GM19099 (cell line): Measurements from ENCODE around the gene RCAN1.

Experiments used
- POLR2A ChIP-seq: IDR thresholded peaks from 3 replicates; pipeline ENCODE4 v1.6.1; 2011; ENCODE audit warnings: low read depth; ENCODE audit not compliant: insufficient read length; ENCODE audit errors: extremely low read depth

Gene RCAN1

DNA sequence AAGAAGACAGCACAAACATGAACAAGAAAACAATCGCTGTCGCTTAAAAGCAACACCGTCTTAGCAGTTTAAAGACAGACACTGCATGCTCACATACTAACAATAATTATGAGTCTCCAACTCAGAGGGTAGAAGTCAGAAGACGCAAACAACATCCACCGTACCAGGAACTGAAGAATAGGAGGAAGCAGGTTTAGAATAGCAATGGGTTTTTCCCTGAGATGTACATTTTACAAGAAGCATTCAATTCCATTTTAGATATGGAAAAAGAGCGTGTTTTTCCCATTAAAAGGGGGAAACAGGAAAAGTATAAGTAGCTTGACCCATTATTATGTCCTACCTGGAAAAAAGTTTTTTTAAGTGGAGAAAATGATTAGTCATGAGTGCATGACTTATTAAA is 68.4 kb downstream of the RCAN1 start:
- no peak for TF ChIP-seq POLR2A

DNA sequence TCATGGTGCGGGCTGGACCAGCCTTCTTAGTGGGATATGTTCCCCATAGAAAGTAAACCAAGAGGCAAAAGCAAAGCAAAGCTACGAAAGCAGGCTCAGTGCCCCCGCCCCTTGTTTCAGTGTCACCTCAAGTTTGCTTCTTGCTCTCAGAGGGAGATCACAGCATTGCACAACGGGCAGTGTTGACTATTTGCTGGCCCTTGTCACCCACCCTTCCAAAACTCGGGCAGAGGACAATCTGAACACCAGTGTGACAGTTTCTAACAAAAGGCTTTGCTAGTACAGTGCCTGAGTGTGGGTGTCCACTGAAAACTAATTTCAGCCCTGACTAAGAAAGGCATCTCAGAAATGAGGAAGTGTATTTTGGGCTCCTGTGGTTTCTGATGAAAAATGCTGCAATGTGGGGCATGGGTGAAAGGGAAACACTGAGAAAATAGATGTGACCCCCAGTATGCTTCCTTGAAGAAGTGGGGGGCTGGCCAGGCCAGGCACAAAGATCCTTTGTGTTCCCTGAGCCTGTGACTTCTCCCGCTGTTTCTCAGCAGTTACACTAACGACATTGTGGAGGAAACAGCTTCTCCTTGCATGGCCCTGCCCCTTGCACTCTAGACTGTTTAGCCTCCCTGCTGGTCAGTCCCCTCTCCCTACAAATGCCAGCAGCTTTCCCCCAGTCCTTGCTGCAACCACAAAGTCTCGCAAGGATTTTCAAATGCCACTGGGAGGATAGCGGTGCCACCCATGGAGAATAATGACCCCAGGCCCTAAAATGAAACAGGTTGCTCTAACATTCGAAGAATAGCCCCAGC is 69.6 kb downstream of the RCAN1 start:
- no peak for TF ChIP-seq POLR2A

DNA sequence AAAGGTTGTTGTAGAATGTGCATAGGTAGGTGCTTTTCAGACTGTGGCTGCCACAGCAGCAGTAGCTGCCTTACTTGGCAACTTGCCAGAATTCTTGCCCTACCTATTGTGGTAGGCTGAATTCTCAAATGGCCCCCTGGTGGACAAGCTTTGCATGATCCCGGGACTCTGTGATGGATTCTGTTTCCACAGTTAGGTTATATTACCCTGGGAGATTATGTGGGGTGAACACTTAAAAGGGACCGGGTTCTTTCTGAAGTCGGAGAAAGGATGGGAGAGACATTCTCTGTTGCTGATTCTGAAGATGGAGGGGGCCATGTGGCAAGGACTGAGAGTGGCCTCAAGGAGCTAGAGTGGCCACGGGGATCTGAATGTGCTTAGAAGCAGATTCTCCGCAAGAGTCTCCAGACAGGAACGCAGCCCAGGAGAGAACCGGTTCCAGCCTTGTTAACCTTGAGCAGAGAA is 70.8 kb downstream of the RCAN1 start:
- no peak for TF ChIP-seq POLR2A

DNA sequence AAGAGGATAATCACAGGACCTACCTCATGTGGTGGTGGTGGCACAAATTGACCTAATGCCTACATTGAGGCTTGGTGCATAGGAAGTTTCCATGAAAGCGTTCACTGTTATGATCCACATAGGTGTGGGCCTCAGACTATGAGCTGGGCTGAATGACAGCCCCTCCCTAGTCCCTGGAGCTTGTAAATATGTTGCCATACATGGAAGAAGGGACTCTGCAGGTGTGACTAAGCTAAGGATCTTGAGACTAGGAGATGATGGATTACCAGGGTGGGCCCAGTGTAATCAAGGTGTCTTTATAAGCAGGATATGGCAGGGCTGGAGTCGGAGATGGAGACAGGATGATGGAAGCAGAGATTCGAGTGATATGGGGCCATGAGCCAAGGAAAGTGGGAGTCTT is 71.9 kb downstream of the RCAN1 start:
- TF ChIP-seq POLR2A = no peak

DNA sequence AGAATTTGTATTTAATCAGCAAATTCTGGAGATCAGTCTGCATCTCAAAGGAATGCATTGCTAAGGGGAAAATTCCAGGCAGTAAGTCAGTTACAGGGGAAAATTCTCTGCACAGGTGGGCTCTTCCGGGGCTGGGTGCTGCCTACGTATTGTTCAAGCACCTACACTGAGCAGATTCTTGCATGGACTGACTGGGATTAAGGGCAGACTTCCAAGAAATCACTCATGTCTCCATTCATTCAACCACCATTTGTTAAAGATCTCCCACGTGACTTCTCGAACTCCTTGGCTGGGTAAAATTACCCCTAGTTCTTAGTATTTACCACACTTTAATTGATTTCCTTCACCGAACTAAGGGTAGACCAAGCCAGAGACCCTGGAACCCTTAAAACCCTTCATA is 74.7 kb downstream of the RCAN1 start:
- TF ChIP-seq POLR2A = no peak

DNA sequence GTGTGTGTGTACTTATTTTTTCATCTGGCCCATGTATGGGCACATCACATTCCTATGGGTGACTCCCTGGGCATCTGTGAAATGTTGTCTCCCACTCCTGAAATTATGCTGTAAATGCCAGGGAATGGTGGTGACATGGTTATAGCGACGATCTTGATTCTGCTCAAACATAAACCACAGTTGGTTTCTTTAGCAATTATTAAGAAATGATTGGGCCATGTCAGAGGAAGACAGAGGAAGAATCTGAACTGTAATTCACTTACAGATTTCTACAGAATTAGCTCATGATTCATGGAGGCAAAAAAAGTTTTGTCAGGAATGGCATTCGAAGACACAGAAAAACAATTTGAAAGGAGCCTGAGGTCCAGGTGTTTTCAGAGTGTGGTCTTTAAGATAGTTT is 77.1 kb downstream of the RCAN1 start:
- TF ChIP-seq POLR2A = no peak

DNA sequence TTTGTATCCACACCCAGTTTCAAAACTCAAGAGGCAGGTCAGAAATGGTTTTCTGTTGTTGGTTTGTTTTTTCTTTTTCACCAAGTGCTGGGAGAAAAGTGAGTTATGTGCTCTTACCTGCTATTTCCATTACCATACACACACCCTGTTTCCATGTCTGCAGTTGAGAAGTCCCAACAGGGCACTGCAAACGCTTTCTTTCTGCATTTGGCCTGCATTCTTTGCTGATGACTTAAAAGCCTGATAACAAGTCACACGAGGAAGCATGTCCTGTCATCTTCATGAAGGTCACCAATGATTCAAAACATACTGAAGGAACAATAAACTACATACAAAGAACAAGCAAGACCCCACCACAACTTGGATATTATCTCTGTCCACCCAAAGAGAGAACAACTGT is 78.1 kb downstream of the RCAN1 start:
- TF ChIP-seq POLR2A = no peak

DNA sequence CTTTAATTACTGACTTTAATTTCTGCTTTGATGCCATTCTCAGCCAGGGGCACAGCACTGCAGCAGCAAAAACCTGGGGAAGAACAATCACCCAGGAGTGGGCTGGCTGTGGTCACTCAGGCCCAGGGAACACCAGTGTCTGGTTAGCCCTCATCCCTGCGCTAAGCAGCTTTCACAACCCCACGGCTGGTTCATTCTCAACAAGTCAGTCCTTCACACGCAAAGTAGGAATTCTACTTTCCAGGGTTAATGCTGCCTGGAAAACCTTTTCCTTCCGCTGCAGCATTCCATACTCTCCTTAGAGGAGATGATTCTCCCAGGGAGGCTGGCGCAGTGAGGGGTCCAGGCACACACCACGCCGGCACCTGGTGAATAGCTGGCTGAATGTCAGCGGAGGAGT is 78.6 kb downstream of the RCAN1 start:
- no peak for TF ChIP-seq POLR2A

DNA sequence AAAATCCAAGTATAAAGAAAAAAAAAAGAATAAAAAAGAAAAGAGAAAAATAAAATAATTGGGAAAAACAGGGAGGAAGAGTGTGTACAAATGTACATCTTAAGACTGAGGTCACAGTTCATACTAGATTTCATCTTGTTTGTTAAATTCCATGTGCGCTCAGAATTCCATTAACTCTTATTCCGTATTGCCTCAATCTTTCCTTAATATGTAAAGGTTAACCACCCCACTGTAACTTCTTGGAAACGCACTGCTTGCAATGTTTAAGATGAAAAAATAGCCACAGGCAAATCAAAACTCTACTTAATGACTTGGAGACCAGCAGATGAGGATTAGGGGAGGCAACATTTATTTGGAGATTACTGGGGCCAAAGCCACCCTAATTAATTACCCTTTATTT is 79.0 kb downstream of the RCAN1 start:
- no peak for TF ChIP-seq POLR2A

DNA sequence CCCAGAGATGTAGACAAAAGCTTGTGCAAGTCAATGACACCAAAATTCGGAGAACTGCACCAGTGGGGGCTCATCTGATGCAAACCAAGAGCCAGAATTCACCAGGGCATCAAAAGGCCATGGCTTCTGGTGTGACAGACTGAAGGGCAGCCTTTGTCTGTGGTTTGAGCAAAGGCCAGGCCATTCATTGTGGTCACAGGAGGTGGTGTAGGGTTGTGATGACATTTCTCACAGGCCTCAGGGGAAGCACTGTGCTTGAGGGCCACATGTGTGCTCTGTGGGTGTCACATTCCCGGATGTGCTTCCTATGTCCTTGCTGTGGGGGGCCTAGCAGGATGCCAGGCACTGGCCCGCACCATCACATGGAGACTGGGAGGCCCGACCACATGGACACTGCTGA is 80.4 kb downstream of the RCAN1 start:
- no peak for TF ChIP-seq POLR2A

DNA sequence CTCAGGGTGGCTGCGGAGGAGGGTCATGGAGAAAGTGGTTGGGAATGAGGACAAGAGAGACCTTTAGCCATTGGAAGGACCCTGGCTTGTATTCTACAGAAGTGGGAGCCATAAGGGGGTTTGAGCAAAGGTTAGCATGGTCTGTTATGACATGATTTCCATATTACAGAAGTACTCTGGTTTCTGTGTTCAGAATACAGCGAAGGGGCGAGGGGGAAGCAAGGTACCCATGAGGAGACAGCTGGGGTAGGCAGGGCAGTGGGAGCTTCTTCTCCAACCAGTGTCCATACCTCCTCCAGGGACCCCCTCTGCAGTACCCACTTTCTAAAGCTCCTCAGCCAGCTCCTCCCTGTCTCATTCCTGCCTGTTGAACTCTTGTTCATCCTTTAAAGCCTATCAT is 81.0 kb downstream of the RCAN1 start:
- no peak for TF ChIP-seq POLR2A

DNA sequence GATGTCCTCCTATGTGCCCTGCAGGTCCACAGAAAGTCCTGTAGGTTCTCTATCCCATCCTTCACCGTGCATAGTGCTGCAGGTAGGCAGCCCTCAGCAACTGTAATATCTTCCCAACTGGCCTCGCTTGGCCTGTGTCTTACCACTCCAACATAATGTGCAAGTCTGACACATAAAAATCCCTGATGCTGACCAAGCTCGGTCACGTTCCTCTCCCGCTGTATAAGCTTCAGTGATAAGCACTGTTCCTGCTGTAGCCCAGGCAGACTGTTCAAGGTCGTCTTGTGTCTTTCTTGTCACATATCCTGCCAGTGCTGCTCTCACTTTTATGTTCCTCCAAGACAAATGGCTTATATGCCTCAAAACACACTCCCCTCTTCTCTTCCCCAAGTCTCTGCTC is 83.5 kb downstream of the RCAN1 start:
- no peak for TF ChIP-seq POLR2A

DNA sequence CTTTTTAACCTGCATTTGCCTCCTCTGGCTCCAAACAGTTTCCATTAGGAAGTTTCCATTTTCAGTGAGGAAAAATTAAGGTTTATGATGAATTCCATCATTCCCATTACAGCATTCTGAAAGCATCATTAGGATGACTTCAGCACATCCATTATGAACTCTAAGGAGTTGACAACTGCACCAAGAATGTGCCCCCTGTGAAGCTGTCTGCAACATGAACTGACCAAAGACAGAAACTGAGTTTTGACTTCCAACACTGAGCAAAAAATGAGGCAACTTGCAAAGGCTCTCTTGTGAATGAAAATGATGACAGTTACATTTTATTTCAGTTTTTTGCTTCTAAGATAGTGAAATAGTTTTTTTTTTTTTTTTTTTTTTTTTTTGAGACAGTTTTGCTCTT is 84.7 kb downstream of the RCAN1 start:
- no peak for TF ChIP-seq POLR2A

DNA sequence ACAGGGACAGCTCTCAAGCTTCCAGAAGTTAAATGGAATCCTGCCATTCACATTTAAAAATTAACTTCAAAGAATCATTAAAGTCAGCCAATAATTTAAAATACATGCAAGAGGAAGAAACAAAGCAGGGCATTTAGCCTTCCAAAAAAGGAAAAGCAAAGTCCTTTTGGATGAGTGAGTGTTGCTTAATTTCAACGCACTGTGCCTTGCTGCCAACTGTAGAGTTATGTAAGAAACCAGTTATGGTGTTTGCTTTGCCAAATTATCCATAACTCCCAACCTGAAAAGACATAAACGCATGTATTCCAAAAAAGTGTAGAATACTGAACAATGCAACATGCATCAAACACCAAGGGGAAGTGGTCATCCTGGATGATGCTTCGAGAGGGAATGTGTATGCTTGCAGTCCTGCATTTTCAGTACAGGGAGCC is 86.8 kb downstream of the RCAN1 start:
- no peak for TF ChIP-seq POLR2A

DNA sequence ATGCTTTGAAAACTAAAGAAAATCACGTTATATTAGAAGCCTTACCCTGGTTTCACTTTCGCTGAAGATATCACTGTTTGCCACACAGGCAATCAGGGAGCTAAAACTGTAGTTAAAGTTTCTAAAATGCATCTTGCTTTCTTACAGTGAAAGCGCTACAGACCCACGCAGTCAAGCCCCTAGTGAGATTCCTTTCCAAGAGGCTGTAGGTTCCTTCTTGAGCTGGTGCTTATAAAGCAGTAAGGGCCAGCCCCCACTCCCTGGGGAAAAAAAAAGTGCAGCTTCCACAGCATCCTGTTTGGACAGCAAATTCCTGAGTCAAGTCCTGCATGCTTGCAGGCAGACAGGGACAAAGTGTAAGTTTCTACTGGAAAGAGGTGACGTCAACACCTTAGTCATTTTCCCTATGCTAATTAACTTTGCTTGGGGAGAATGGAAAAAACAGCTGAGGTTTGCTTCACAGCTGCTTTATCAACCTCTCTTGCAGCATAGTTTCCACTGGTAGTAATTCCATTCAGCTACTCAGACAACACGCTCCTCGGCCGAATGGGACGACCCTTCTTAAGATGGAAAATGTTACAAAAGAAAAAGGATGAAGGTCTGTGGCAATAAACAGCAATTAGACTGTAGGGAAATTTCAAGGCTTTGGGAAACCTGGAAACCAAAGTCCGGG is 88.2 kb downstream of the RCAN1 start:
- TF ChIP-seq POLR2A = no peak

DNA sequence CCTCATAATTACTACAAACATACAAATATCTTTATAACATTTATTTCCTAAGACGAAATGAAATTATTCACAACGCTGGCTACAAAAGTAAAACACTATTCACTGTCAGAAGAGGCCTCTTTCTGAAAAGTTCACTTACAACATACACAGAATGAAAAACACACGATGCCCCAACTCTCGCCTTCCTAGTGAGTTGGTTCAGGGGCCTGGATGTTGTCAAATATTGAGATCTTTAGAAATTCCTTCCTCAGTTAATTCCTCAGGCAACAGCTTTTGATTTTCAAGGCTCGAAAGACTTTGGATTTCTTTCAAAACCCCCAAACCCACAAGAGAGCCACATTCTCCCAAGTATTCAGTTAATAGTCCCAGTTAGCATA is 88.7 kb downstream of the RCAN1 start:
- no peak for TF ChIP-seq POLR2A
